Loucy (cell line): ENCODE data around the gene TBC1D22A.

Source experiments
- H2AFZ ChIP-seq: fragments of 200-600 bp; sonication (generic); 2 replicates; pipeline ENCODE4 v1.6.0; 2016; ENCODE audit warnings: antibody characterized with exemption, mild to moderate bottlenecking, low read length, moderate library complexity
- H3F3A ChIP-seq: fragments of 200-600 bp; 2 replicates; pipeline ENCODE4 v1.6.0; 2016; ENCODE audit warnings: antibody characterized with exemption, low read depth, mild to moderate bottlenecking
- H3K27me3 ChIP-seq: fragments of 200-600 bp; sonication (generic); 2 replicates; pipeline ENCODE4 v1.6.1; 2014; ENCODE audit warnings: low read length, mild to moderate bottlenecking; ENCODE audit not compliant: insufficient read depth, poor library complexity, severe bottlenecking
- H3K36me3 ChIP-seq: fragments of 200-600 bp; sonication (generic); 2 replicates; pipeline ENCODE4 v1.6.1; 2016; ENCODE audit warnings: low read length; ENCODE audit not compliant: insufficient read depth
- H3K4me1 ChIP-seq: fragments of 200-600 bp; sonication (generic); 2 replicates; pipeline ENCODE4 v1.5.1; 2014; ENCODE audit warnings: low read length, mild to moderate bottlenecking; ENCODE audit not compliant: insufficient read depth, poor library complexity, severe bottlenecking
- H3K4me2 ChIP-seq: fragments of 200-600 bp; sonication (generic); 2 replicates; pipeline ENCODE4 v1.6.0; 2014; ENCODE audit warnings: antibody characterized with exemption, low read length, low read depth, mild to moderate bottlenecking; ENCODE audit not compliant: poor library complexity, severe bottlenecking
- H3K4me3 ChIP-seq: fragments of 200-600 bp; sonication (generic); 2 replicates; pipeline ENCODE4 v1.5.1; 2014; ENCODE audit warnings: low read length, mild to moderate bottlenecking, mixed read lengths; ENCODE audit not compliant: poor library complexity, severe bottlenecking
- H3K79me2 ChIP-seq: fragments of 200-600 bp; sonication (generic); 2 replicates; pipeline ENCODE4 v1.6.1; 2014; ENCODE audit warnings: low read length; ENCODE audit not compliant: insufficient read depth
- H3K9ac ChIP-seq: fragments of 200-600 bp; sonication (generic); 2 replicates; pipeline ENCODE4 v1.6.0; 2014; ENCODE audit warnings: mild to moderate bottlenecking, low read depth, low read length, moderate library complexity; ENCODE audit not compliant: poor library complexity, severe bottlenecking
- H3K9me2 ChIP-seq: fragments of 200-600 bp; sonication (generic); replicated peaks from 2 replicates; pipeline ENCODE4 v1.6.1; 2016; ENCODE audit warnings: low read depth, low read length, mixed read lengths
- H3K9me3 ChIP-seq: fragments of 200-600 bp; sonication (generic); 2 replicates; pipeline ENCODE4 v1.6.1; 2014; ENCODE audit warnings: mild to moderate bottlenecking, antibody characterized with exemption, low read length, low read depth; ENCODE audit not compliant: insufficient read depth
- H4K20me1 ChIP-seq: fragments of 200-600 bp; sonication (generic); 2 replicates; pipeline ENCODE4 v1.6.0; 2014; ENCODE audit warnings: antibody characterized with exemption, low read length, mild to moderate bottlenecking; ENCODE audit not compliant: insufficient read depth, poor library complexity, severe bottlenecking
- CTCF ChIP-seq: fragments of 200-600 bp; sonication (generic); conservative IDR thresholded peaks from 2 replicates; pipeline ENCODE4 v1.5.1; 2014; ENCODE audit warnings: mild to moderate bottlenecking, antibody characterized with exemption, low read length
- EZH2phosphoT487 ChIP-seq: fragments of 200-600 bp; IDR thresholded peaks from 2 replicates; pipeline ENCODE4 v1.6.1; 2018; ENCODE audit warnings: antibody characterized with exemption, mild to moderate bottlenecking, moderate library complexity, borderline replicate concordance

TBC1D22A gene

GRCh38 chr22:47124451-47124881, 362.0 kb downstream of the TBC1D22A start:
- H2AFZ ChIP-seq = no peak overlapping the region
- no peak overlapping the region for H3K9ac ChIP-seq
- no peaks in the 10 kb centered on the region for H3F3A ChIP-seq
- no peaks in the 10 kb centered on the region for H3K9me2 ChIP-seq
- H3K36me3 ChIP-seq = peaks cover 6% of the 10 kb centered on the region; the same call in 1 of the 2 replicates
- H3K4me1 ChIP-seq = peaks cover 3% of the 10 kb centered on the region
- no peak overlapping the region for H3K4me2 ChIP-seq
- no peaks in the 10 kb centered on the region for H3K9me3 ChIP-seq
- H4K20me1 ChIP-seq = no peaks in the 10 kb centered on the region
- no peaks in the 10 kb centered on the region for H3K27me3 ChIP-seq
- TF ChIP-seq EZH2phosphoT487 (no peak), CTCF (no peak)
- H3K4me3 ChIP-seq = no peak overlapping the region
- H3K79me2 ChIP-seq = no peaks in the 10 kb centered on the region; the same call in 1 of the 2 replicates

- Histone ChIP-seq H3K4me1 (peaks cover 8% of the 10 kb centered on the region), H3K9me2 (no peaks in the 10 kb centered on the region), H3K4me3 (no peak overlapping the region), H3K27me3 (no peaks in the 10 kb centered on the region), H2AFZ (no peak overlapping the region), H3K9ac (no peak overlapping the region), H3F3A (no peaks in the 10 kb centered on the region), H3K9me3 (no peaks in the 10 kb centered on the region), H3K36me3 (peaks cover 6% of the 10 kb centered on the region; the same call in 1 of the 2 replicates), H4K20me1 (no peaks in the 10 kb centered on the region), H3K79me2 (no peaks in the 10 kb centered on the region; the same call in 1 of the 2 replicates), H3K4me2 (no peak overlapping the region)
- TF ChIP-seq EZH2phosphoT487 (no peak), CTCF (no peak)
These were observed 362.5 kb downstream of the TBC1D22A start for GRCh38 chr22:47124961-47125360.

GRCh38 chr22:47125603-47126002, 363.2 kb downstream of the TBC1D22A start:
- no peaks in the 10 kb centered on the region for H4K20me1 ChIP-seq
- no peak for TF ChIP-seq CTCF
- TF ChIP-seq EZH2phosphoT487 = no peak

More at GRCh38 chr22:47125603-47126002, 363.2 kb downstream of the TBC1D22A start:
- no peak overlapping the region for H2AFZ ChIP-seq
- H3K9ac ChIP-seq = no peak overlapping the region
- H3K36me3 ChIP-seq = peaks cover 6% of the 10 kb centered on the region; the same call in 1 of the 2 replicates
- H3K4me3 ChIP-seq = no peak overlapping the region
- H3K9me3 ChIP-seq = no peaks in the 10 kb centered on the region
- no peaks in the 10 kb centered on the region for H3F3A ChIP-seq
- no peaks in the 10 kb centered on the region; the same call in 1 of the 2 replicates for H3K79me2 ChIP-seq
- peaks cover 14% of the 10 kb centered on the region for H3K4me1 ChIP-seq
- no peak overlapping the region for H3K4me2 ChIP-seq
- no peaks in the 10 kb centered on the region for H3K27me3 ChIP-seq
- H3K9me2 ChIP-seq = no peaks in the 10 kb centered on the region
